GM21381 (cell line): ENCODE measurements around the gene HOXA11.
A peak's percentile ranks its signal among the peaks of the same experiment; 100 is the strongest.

Experiments
- ATAC-seq: cut with Tn5 transposase; IDR thresholded peaks from one replicate; pipeline ENCODE4 v1.9.1; 2021; ENCODE audit warnings: mild to moderate bottlenecking, moderate library complexity; ENCODE audit not compliant: unreplicated experiment

HOXA11 gene

GRCh38 chr7:27207348-27207985 is 22.4 kb upstream of the HOXA11 start:
- no peak for ATAC-seq

GRCh38 chr7:27205325-27206280 is 20.6 kb upstream of the HOXA11 start:
- no peak for ATAC-seq

- no peak for ATAC-seq
Observed at GRCh38 chr7:27204851-27205322, 19.9 kb upstream of the HOXA11 start.

- no peak for ATAC-seq
Observed at GRCh38 chr7:27203964-27204594, 19.0 kb upstream of the HOXA11 start.

GRCh38 chr7:27203365-27203953 is 18.4 kb upstream of the HOXA11 start:
- ATAC-seq, result no peak

GRCh38 chr7:27202862-27203134 is 17.8 kb upstream of the HOXA11 start:
- no peak for ATAC-seq

- no peak for ATAC-seq
Observed at GRCh38 chr7:27202018-27202861, 17.2 kb upstream of the HOXA11 start.

GRCh38 chr7:27201580-27202017 is 16.6 kb upstream of the HOXA11 start:
- no peak for ATAC-seq

GRCh38 chr7:27200761-27201579 is 15.9 kb upstream of the HOXA11 start:
- ATAC-seq, result no peak

GRCh38 chr7:27199849-27200760 is 15.1 kb upstream of the HOXA11 start, which contains the start of gene HOXA13:
Gene HOXA13 (minus strand): TSS chr7:27200091. CDS start chr7:27200077, 14 bp downstream.
- ATAC-seq, result peak; percentile 82

- ATAC-seq, result peak; percentile 21
Observed at GRCh38 chr7:27198871-27199801, 14.1 kb upstream of the HOXA11 start.

GRCh38 chr7:27198138-27198841 is 13.3 kb upstream of the HOXA11 start:
- no peak for ATAC-seq

GRCh38 chr7:27197137-27198042 is 12.4 kb upstream of the HOXA11 start:
- ATAC-seq, result no peak

GRCh38 chr7:27196287-27196767 is 11.3 kb upstream of the HOXA11 start:
- ATAC-seq, result no peak

- ATAC-seq, result no peak
Observed at GRCh38 chr7:27194686-27195379, 9.8 kb upstream of the HOXA11 start.
